Lower leg skin (tissue), 4 donors: ENCODE measurements around the gene DDX49. TPM values are rescaled to one million over a fixed set of nuclear protein-coding genes. Genes with fewer than 3 reads are reported as not detected.

Experiments
- DNase-seq, 2 donors: peaks; one replicate each; pipeline ENCODE4 v3.0.0-alpha.2; 2019; ENCODE audit warnings: low spot score in 2 of 2
- H3K4me3 ChIP-seq: fragments of 200-600 bp; sonication (generic); 2 replicates; pipeline ENCODE4 v1.5.1; 2017; ENCODE audit warnings: mild to moderate bottlenecking, low read depth; ENCODE audit not compliant: poor library complexity, severe bottlenecking
- CTCF ChIP-seq, 3 donors: fragments of 450-650 bp; IDR thresholded peaks; one replicate each; pipeline ENCODE4 v1.5.1; 2016; ENCODE audit warnings: antibody characterized with exemption in 3 of 3, mild to moderate bottlenecking in 3 of 3, moderate library complexity in 2 of 3
- POLR2A ChIP-seq, 2 donors: fragments of 450-650 bp; IDR thresholded peaks; one replicate each; pipeline ENCODE4 v1.6.1; 2016 to 2017; ENCODE audit warnings: antibody characterized with exemption in 2 of 2, mild to moderate bottlenecking in 1 of 2, moderate library complexity in 1 of 2
- WGBS, 2 donors: methylation state at CpG; one replicate each; pipeline ENCODE4 v1.1.5; 2018; 5-methylcytosine and 5-hydroxymethylcytosine counted together
- intact Hi-C: fragments of 100-400 bp; cut with DNase I; formaldehyde crosslinking; loops from one replicate; pipeline ENCODE4 v1.15.0; 2023; ENCODE audit warnings: low total_unique reads
- total RNA-seq, 4 donors: library from RNA; depleted of rRNA; stranded (reverse); fragments of >200 nt; gene quantifications; one replicate each; pipeline ENCODE4 v1.1.0, GENCODE V29; 2016

The DDX49 gene
- total RNA-seq, 4 donors from 2014 or later, result 50.0 to 87.7 (median 65.5) TPM

GRCh38 chr19:18903156-18904037 lies 16.1 kb upstream of the DDX49 start:
- intact Hi-C loops, result no loop called here
- DNase-seq, result no peak

GRCh38 chr19:18904334-18905057 lies 15.0 kb upstream of the DDX49 start:
- intact Hi-C loops, result no loop called here
- 90 to 93% methylated on average over 24 of the region's 25 CpGs for WGBS, 2 donors
- TF ChIP-seq POLR2A (IDR thresholded peaks at IDR 0.05) (no peak), CTCF (IDR thresholded peaks at IDR 0.05) (no peak)
- DNase-seq, result no peak
- H3K4me3 ChIP-seq, result no peak overlapping the region

More at GRCh38 chr19:18903156-18904037, 16.1 kb upstream of the DDX49 start:
- H3K4me3 ChIP-seq, result no peak overlapping the region
- TF ChIP-seq POLR2A (IDR thresholded peaks at IDR 0.05) (no peak), CTCF (IDR thresholded peaks at IDR 0.05) (no peak)
- WGBS, 2 donors, result 91% methylated on average over 24 to 28 of the region's 29 CpGs

- intact Hi-C loops, result no loop called here
- DNase-seq, result no peak
- no peak overlapping the region for H3K4me3 ChIP-seq
- TF ChIP-seq CTCF (IDR thresholded peaks at IDR 0.05) (no peak), POLR2A (IDR thresholded peaks at IDR 0.05) (no peak)
- 77 to 91% methylated on average over 5 to 8 of the region's 8 CpGs for WGBS, 2 donors
Observed at GRCh38 chr19:18905058-18905456, 14.5 kb upstream of the DDX49 start.

- 84 to 89% methylated on average over 20 to 24 of the region's 26 CpGs for WGBS, 2 donors
- intact Hi-C loops, result no loop called here
- H3K4me3 ChIP-seq, result no peak overlapping the region
- no peak for DNase-seq
- TF ChIP-seq CTCF (IDR thresholded peaks at IDR 0.05) (no peak), POLR2A (IDR thresholded peaks at IDR 0.05) (no peak)
Observed at GRCh38 chr19:18905513-18906236, 13.8 kb upstream of the DDX49 start.

- intact Hi-C loops, result no loop called here
- no peak overlapping the region for H3K4me3 ChIP-seq
- whole genome bisulfite sequencing, 2 donors, result 86 to 91% methylated on average over 32 to 36 of the region's 36 CpGs
- no peak for TF ChIP-seq POLR2A (IDR thresholded peaks at IDR 0.05)
- TF ChIP-seq CTCF (IDR thresholded peaks at IDR 0.05), result no peak
- DNase-seq, result no peak
Observed at GRCh38 chr19:18906605-18907519, 12.7 kb upstream of the DDX49 start.
